ENCODE data around the gene SLX1A. TPM values are rescaled to one million over a fixed set of nuclear protein-coding genes. Genes with fewer than 3 reads are reported as not detected.

SLX1A gene
- total RNA-seq, 1 experiment from 2014 or later, result 19.1 TPM

- Histone ChIP-seq H3K4me3 (ENCODE audit: low read depth, low read length) (no peak overlapping the region), H3K4me1 (no peaks in the 10 kb centered on the region), H3K36me3 (ENCODE audit: control insufficient read depth, insufficient read depth, low read length) (no peaks in the 10 kb centered on the region), H3K9me3 (no peaks in the 10 kb centered on the region), H3K27me3 (replicated peaks; ENCODE audit: control insufficient read depth, insufficient read depth, low read length) (no peaks in the 10 kb centered on the region)
- no TSS peak for BruUV-seq (replicated peaks)
- Mint-ChIP-seq H3K4me1 (ENCODE audit: low read depth, unreplicated experiment) (no peaks in the 10 kb centered on the region), H3K27me3 (ENCODE audit: insufficient read depth, unreplicated experiment) (no peaks in the 10 kb centered on the region), H3K9me3 (ENCODE audit: unreplicated experiment) (no peaks in the 10 kb centered on the region), H3K4me3 (ENCODE audit: unreplicated experiment) (no peak overlapping the region), H3K36me3 (ENCODE audit: insufficient read depth, unreplicated experiment) (no peaks in the 10 kb centered on the region), H3K27ac (ENCODE audit: unreplicated experiment) (no peak overlapping the region)
- intact Hi-C loops (cut with micrococcal nuclease; ENCODE audit: unreplicated experiment), result no loop called here
- no peak for TF ChIP-seq CTCF (IDR thresholded peaks at IDR 0.05; ENCODE audit: insufficient read depth in 1 of 2, low read depth in 1 of 2, low read length in 1 of 2, severe bottlenecking in 1 of 2, unreplicated experiment in 1 of 2)
- POLR2A ChIA-PET, result no interaction called here
- no peak for DNase-seq
- CTCF ChIA-PET, result no interaction called here
These were observed 13.7 kb upstream of the SLX1A start for GRCh38 chr16:30179931-30180330.

GRCh38 chr16:30180741-30181140 lies 12.9 kb upstream of the SLX1A start:
- Histone ChIP-seq H3K9me3 (no peaks in the 10 kb centered on the region), H3K4me3 (ENCODE audit: low read depth, low read length) (no peak overlapping the region), H3K4me1 (no peaks in the 10 kb centered on the region), H3K27me3 (replicated peaks; ENCODE audit: control insufficient read depth, insufficient read depth, low read length) (no peaks in the 10 kb centered on the region), H3K36me3 (ENCODE audit: control insufficient read depth, insufficient read depth, low read length) (no peaks in the 10 kb centered on the region)
- intact Hi-C loops (cut with micrococcal nuclease; ENCODE audit: unreplicated experiment), result no loop called here
- no TSS peak for BruUV-seq (replicated peaks)
- no peaks in the 10 kb centered on the region for H3K36me3 Mint-ChIP-seq (ENCODE audit: insufficient read depth, unreplicated experiment)
- TF ChIP-seq CTCF (IDR thresholded peaks at IDR 0.05; ENCODE audit: insufficient read depth in 1 of 2, low read depth in 1 of 2, low read length in 1 of 2, severe bottlenecking in 1 of 2, unreplicated experiment in 1 of 2), result no peak
- H3K27me3 Mint-ChIP-seq (ENCODE audit: insufficient read depth, unreplicated experiment), result no peaks in the 10 kb centered on the region
- H3K4me3 Mint-ChIP-seq (ENCODE audit: unreplicated experiment), result no peak overlapping the region
- CTCF ChIA-PET, result interaction anchor here (0.7 kb wide), 1 partner anchor 237 kb away, joined by 4 read pairs; no protein-coding TSS in a partner anchor
- no peak overlapping the region for H3K27ac Mint-ChIP-seq (ENCODE audit: unreplicated experiment)
- DNase-seq, result no peak
- POLR2A ChIA-PET, result no interaction called here
- no peaks in the 10 kb centered on the region for H3K4me1 Mint-ChIP-seq (ENCODE audit: low read depth, unreplicated experiment)
- H3K9me3 Mint-ChIP-seq (ENCODE audit: unreplicated experiment), result no peaks in the 10 kb centered on the region

GRCh38 chr16:30183233-30184095 lies 10.2 kb upstream of the SLX1A start, which contains the start of gene CORO1A:
TSS of gene CORO1A (plus strand) at chr16:30183602. CDS start at chr16:30185210, 1,608 bp downstream.
- no peak for TF ChIP-seq CTCF (IDR thresholded peaks at IDR 0.05; ENCODE audit: insufficient read depth in 1 of 2, low read depth in 1 of 2, low read length in 1 of 2, severe bottlenecking in 1 of 2, unreplicated experiment in 1 of 2)
- ChIA-PET CTCF (interaction anchor here (1.0 kb wide), 4 partner anchors 60 to 92 kb away, joined by 3 to 4 read pairs (median 4); partner anchors contain the start of genes MAPK3 and TBX6), POLR2A (no interaction called here)
- Mint-ChIP-seq H3K27ac (ENCODE audit: unreplicated experiment) (no peak within 1 kb of the TSS), H3K27me3 (ENCODE audit: insufficient read depth, unreplicated experiment) (no peaks in the 10 kb centered on the region), H3K36me3 (ENCODE audit: insufficient read depth, unreplicated experiment) (no peaks in the 10 kb centered on the region), H3K4me3 (ENCODE audit: unreplicated experiment) (peak within 1 kb of the TSS; percentile 80), H3K4me1 (ENCODE audit: low read depth, unreplicated experiment) (no peaks in the 10 kb centered on the region), H3K9me3 (ENCODE audit: unreplicated experiment) (no peaks in the 10 kb centered on the region)
- no peaks in the 10 kb centered on the region for H3K4me1 ChIP-seq
- H3K4me3 ChIP-seq (ENCODE audit: low read depth, low read length), result peak within 1 kb of the TSS; percentile 68
- BruUV-seq (replicated peaks), result no TSS peak
- DNase-seq, result peak; percentile 64 to 78
- no peaks in the 10 kb centered on the region for H3K27me3 ChIP-seq (replicated peaks; ENCODE audit: control insufficient read depth, insufficient read depth, low read length)
- H3K36me3 ChIP-seq (ENCODE audit: control insufficient read depth, insufficient read depth, low read length), result no peaks in the 10 kb centered on the region
- H3K9me3 ChIP-seq, result no peaks in the 10 kb centered on the region
- intact Hi-C loops (cut with micrococcal nuclease; ENCODE audit: unreplicated experiment), result no loop called here

Data from Caco-2 (cell line).